Measurements from ENCODE around the gene SPATA20. TPM values are rescaled to one million over a fixed set of nuclear protein-coding genes. Genes with fewer than 3 reads are reported as not detected.

SPATA20 gene
- total RNA-seq, 3 donors from 2014 or later: 52.4 to 62.3 (median 58.4) TPM

GRCh38 chr17:50586421-50587247 lies 39.7 kb downstream of the SPATA20 start:
- H3K4me3 ChIP-seq: no peak overlapping the region
- no peaks in the 10 kb centered on the region for H3K4me1 ChIP-seq
- DNase-seq (ENCODE audit: low spot score in 2 of 2): no peak
- intact Hi-C loops (cut with DNase I; ENCODE audit: low total_unique reads): no loop called here
- no peaks in the 10 kb centered on the region for H3K9me3 ChIP-seq
- TF ChIP-seq POLR2AphosphoS5 (IDR thresholded peaks at IDR 0.05): no peak
- no peak for TF ChIP-seq POLR2A (IDR thresholded peaks at IDR 0.05)
- TF ChIP-seq CTCF (IDR thresholded peaks at IDR 0.05): no peak
- no peak overlapping the region for H3K27ac ChIP-seq
- H3K36me3 ChIP-seq: no peaks in the 10 kb centered on the region
- no peaks in the 10 kb centered on the region for H3K27me3 ChIP-seq

DNA sequence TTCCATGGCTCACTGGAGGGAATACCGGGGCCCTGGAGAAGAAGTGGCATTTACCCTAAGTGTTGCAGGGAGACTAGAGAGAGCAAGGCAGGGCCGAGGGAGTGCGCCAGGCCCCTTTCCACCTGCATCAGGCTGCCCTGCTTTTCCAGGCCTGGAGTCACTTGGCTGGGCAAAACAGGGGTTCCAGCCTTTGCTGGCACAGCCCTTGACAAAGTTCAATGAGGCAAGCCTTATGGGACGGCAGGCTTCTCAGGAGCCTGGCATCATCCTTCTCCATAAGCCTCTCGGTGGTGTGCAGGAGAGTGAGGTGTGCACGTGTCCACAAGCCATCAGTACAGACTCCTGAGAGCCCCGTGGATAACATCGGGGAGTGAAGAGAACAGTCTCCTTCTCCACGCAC lies 40.6 kb downstream of the SPATA20 start:
- TF ChIP-seq CTCF (IDR thresholded peaks at IDR 0.05) (no peak), POLR2A (IDR thresholded peaks at IDR 0.05) (no peak), POLR2AphosphoS5 (IDR thresholded peaks at IDR 0.05) (no peak)
- Histone ChIP-seq H3K4me3 (no peak overlapping the region), H3K9me3 (no peaks in the 10 kb centered on the region), H3K27me3 (no peaks in the 10 kb centered on the region), H3K4me1 (no peaks in the 10 kb centered on the region), H3K27ac (no peak overlapping the region), H3K36me3 (no peaks in the 10 kb centered on the region)
- intact Hi-C loops (cut with DNase I; ENCODE audit: low total_unique reads): no loop called here
- DNase-seq (ENCODE audit: low spot score in 2 of 2): no peak

DNA sequence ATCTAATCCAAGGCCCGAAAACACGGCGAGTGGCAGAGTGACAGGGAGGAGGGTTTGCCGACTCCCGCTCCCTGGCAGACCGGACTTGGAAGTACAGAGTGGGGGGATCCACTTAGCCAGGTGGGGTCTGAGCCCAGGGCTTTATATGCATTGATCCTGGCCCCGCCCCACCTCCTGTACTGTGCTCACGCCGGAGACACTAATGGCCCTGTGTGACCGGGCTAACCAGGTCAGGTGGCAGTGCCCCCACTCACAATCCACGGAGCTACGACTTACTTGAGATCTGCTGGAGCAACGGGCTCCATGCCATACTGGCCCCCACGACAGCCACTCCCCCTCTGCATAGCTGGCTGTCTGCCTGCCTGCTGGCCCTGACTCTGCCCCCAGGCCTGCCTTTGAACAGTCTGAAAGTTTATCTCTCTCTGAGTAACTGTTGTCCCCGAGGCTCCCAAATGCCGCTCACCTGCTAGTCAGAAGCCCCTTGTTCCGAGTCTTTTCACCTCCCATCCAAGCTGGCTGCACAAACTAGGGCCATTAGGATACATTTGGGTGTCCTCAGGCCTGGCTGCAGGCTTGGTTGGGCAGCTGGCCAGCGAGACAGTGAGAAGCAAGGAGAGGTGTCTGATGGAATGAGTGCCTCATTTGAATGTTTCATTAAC lies 41.5 kb downstream of the SPATA20 start:
- Histone ChIP-seq H3K36me3 (no peaks in the 10 kb centered on the region), H3K27me3 (no peaks in the 10 kb centered on the region), H3K27ac (peak overlapping the region in 1 of 2 donors; percentile 50), H3K9me3 (no peaks in the 10 kb centered on the region), H3K4me1 (no peaks in the 10 kb centered on the region), H3K4me3 (no peak overlapping the region)
- intact Hi-C loops (cut with DNase I; ENCODE audit: low total_unique reads): no loop called here
- DNase-seq (ENCODE audit: low spot score in 2 of 2): no peak
- no peak for TF ChIP-seq POLR2A (IDR thresholded peaks at IDR 0.05)
- no peak for TF ChIP-seq CTCF (IDR thresholded peaks at IDR 0.05)
- TF ChIP-seq POLR2AphosphoS5 (IDR thresholded peaks at IDR 0.05): no peak

GRCh38 chr17:50589095-50589705 lies 42.2 kb downstream of the SPATA20 start:
- no peak overlapping the region for H3K4me3 ChIP-seq
- no peaks in the 10 kb centered on the region for H3K36me3 ChIP-seq
- H3K4me1 ChIP-seq: no peaks in the 10 kb centered on the region
- TF ChIP-seq CTCF (IDR thresholded peaks at IDR 0.05): no peak
- TF ChIP-seq POLR2A (IDR thresholded peaks at IDR 0.05): no peak
- no peak for TF ChIP-seq POLR2AphosphoS5 (IDR thresholded peaks at IDR 0.05)
- H3K27me3 ChIP-seq: no peaks in the 10 kb centered on the region
- no peak for DNase-seq (ENCODE audit: low spot score in 2 of 2)
- intact Hi-C loops (cut with DNase I; ENCODE audit: low total_unique reads): no loop called here
- peak overlapping the region in 1 of 2 donors; percentile 50 for H3K27ac ChIP-seq
- H3K9me3 ChIP-seq: no peaks in the 10 kb centered on the region
